Kidney epithelial cell (primary cell): ENCODE data around the gene GRIP1. TPM values are rescaled to one million over a fixed set of nuclear protein-coding genes. Genes with fewer than 3 reads are reported as not detected.

Experiments used
- DNase-seq: peaks from one replicate; pipeline ENCODE4 v3.0.0-alpha.2; 2010; ENCODE audit warnings: low read depth
- H3K27me3 ChIP-seq: 2 replicates; pipeline ENCODE4 v1.6.0; 2011; ENCODE audit warnings: low read length; ENCODE audit not compliant: control insufficient read depth, insufficient read depth
- H3K36me3 ChIP-seq: 2 replicates; pipeline ENCODE4 v1.5.1; 2011; ENCODE audit warnings: low read length; ENCODE audit not compliant: control insufficient read depth, insufficient read depth
- H3K4me3 ChIP-seq: 2 replicates; pipeline ENCODE4 v1.5.1; 2011; ENCODE audit warnings: low read depth, mild to moderate bottlenecking, control low read depth, low read length
- CTCF ChIP-seq: IDR thresholded peaks from 2 replicates; pipeline ENCODE4 v1.5.1; 2011; ENCODE audit warnings: mild to moderate bottlenecking, moderate library complexity, low read length, control low read depth, inconsistent platforms; ENCODE audit not compliant: insufficient read depth, poor library complexity, severe bottlenecking
- total RNA-seq: library from RNA; depleted of rRNA; stranded (reverse); fragments of >200 nt; gene quantifications from 2 replicates; pipeline ENCODE4 v1.2.3, GENCODE V29; 2015

The GRIP1 gene
- total RNA-seq, 1 donor from 2014 or later = 4.2 TPM

GRCh38 chr12:66674495-66675122 lies 4.3 kb downstream of the GRIP1 start:
- H3K27me3 ChIP-seq = no peaks in the 10 kb centered on the region
- no peak for DNase-seq
- TF ChIP-seq CTCF = no peak
- H3K36me3 ChIP-seq = no peaks in the 10 kb centered on the region
- no peak overlapping the region for H3K4me3 ChIP-seq

GRCh38 chr12:66669541-66669940 lies 9.3 kb downstream of the GRIP1 start:
- Histone ChIP-seq H3K36me3 (no peaks in the 10 kb centered on the region), H3K27me3 (no peaks in the 10 kb centered on the region), H3K4me3 (no peak overlapping the region)
- no peak for TF ChIP-seq CTCF
- DNase-seq = no peak

GRCh38 chr12:66668311-66668710 lies 10.6 kb downstream of the GRIP1 start:
- DNase-seq = no peak
- no peak for TF ChIP-seq CTCF
- H3K36me3 ChIP-seq = no peaks in the 10 kb centered on the region
- H3K27me3 ChIP-seq = no peaks in the 10 kb centered on the region
- H3K4me3 ChIP-seq = no peak overlapping the region

GRCh38 chr12:66667906-66668305 lies 11.0 kb downstream of the GRIP1 start:
- H3K36me3 ChIP-seq = no peaks in the 10 kb centered on the region
- TF ChIP-seq CTCF = no peak
- H3K4me3 ChIP-seq = no peak overlapping the region
- no peak for DNase-seq
- no peaks in the 10 kb centered on the region for H3K27me3 ChIP-seq

GRCh38 chr12:66666481-66666880 lies 12.4 kb downstream of the GRIP1 start:
- DNase-seq = no peak
- Histone ChIP-seq H3K4me3 (no peak overlapping the region), H3K36me3 (no peaks in the 10 kb centered on the region), H3K27me3 (no peaks in the 10 kb centered on the region)
- no peak for TF ChIP-seq CTCF

- no peak for TF ChIP-seq CTCF
- Histone ChIP-seq H3K4me3 (no peak overlapping the region), H3K27me3 (no peaks in the 10 kb centered on the region), H3K36me3 (no peaks in the 10 kb centered on the region)
- DNase-seq = no peak
Measured at GRCh38 chr12:66665435-66665985, 13.4 kb downstream of the GRIP1 start.
